Stimulated activated CD8-positive, alpha-beta memory T cell treated with anti-CD3 and anti-CD28 coated beads, Interleukin-12 subunit alpha, Interleukin-12 subunit beta, amount 100 ng/mL, for 4 hours (primary cell): ENCODE results near the gene INPP4B.
"Not testable (repeated sequence)": the region's sequence is repeated elsewhere in the genome, so short reads cannot be mapped to it uniquely, and the experiment has no call there.

Experiments
- DNase-seq: peaks from one replicate; pipeline ENCODE4 v3.0.0-alpha.2; 2020; ENCODE audit warnings: low read depth

INPP4B gene

GRCh38 chr4:142824368-142824767, 21.7 kb downstream of the INPP4B start:
- no peak for DNase-seq

- DNase-seq, result no peak
Measured at GRCh38 chr4:142823796-142824195, 22.3 kb downstream of the INPP4B start.

DNA sequence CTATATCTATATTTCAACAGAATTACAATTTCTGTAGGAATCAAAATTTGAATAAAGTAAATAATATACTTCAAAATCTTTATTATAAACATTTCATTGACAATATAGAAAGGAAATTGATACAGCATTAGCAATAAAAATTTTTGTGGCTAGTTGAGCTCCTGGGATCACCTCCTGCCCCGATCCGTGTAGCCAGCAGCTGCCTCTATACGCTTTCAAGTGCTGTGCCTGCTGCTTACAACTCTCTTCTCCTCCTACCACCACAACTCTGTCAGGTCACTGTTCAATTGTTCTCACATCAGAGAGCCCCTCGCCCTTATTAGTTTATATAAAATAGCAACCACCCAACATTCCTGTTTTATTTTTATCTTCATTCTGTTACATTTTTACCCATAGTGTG, 27.6 kb downstream of the INPP4B start:
- no peak for DNase-seq

DNA sequence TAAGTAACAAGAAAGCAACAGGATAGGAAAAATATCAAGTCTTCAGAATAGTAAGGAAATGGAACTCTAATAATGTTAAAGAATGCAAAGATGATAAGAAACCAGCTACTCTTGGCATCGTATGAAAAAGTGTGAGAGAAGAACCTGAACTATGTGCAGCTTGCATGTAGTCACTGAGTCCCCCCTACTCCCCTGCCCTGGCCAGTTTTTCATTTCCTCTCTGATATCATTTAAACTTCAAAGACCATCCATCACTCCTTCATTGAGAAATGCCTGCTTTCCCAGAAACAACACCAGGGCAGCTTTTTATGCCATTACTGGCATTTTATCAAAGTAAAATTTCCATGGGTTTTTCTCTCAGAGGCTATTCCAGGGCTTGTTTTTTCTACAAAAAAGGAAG, 28.1 kb downstream of the INPP4B start:
- no peak for DNase-seq

GRCh38 chr4:142817442-142817841, 28.7 kb downstream of the INPP4B start:
- no peak for DNase-seq

- no peak for DNase-seq
Measured at GRCh38 chr4:142815834-142816233, 30.3 kb downstream of the INPP4B start.

DNA sequence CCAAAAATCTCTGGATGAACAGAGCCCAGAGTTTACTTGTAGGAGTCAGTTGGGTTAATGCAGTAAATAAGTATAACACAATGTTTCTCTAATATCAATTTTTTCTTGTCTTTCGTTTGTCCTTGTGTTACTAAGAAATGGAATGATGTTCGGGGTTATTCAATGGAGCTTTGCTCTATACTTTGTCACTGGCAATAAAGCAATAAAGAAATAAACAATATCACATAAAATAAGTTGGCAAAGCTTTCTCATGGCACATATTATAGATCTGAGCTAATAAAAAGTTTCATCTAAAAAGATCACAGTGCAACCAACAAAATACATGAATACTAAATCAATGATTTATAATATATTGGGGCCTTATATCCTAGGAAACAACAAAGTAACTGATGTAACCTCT, 32.7 kb downstream of the INPP4B start:
- DNase-seq, result no peak

GRCh38 chr4:142812091-142812490, 34.0 kb downstream of the INPP4B start:
- DNase-seq, result no peak

- no peak for DNase-seq
Measured at GRCh38 chr4:142811034-142811433, 35.1 kb downstream of the INPP4B start.

GRCh38 chr4:142809559-142809958, 36.5 kb downstream of the INPP4B start:
- no peak for DNase-seq

DNA sequence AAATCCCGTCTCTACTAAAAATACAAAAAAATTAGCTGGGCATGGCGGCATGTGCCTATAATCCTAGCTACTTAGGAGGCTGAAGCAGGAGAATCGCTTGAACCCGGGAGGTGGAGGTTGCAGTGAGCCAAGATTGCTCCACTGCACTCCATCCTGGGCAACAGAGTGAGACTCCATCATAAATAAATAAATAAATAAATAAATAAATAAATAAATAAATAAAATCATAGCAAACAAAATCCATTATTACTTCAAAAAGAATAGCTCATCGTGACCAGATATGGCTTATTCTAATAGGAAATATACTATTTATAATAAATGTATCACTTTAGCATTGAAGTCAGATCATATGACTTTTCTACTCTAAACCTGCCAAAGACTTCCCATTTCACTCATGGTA, 42.2 kb downstream of the INPP4B start:
- not testable (repeated sequence) for DNase-seq

- DNase-seq, result no peak
Measured at GRCh38 chr4:142801966-142802365, 44.1 kb downstream of the INPP4B start.

DNA sequence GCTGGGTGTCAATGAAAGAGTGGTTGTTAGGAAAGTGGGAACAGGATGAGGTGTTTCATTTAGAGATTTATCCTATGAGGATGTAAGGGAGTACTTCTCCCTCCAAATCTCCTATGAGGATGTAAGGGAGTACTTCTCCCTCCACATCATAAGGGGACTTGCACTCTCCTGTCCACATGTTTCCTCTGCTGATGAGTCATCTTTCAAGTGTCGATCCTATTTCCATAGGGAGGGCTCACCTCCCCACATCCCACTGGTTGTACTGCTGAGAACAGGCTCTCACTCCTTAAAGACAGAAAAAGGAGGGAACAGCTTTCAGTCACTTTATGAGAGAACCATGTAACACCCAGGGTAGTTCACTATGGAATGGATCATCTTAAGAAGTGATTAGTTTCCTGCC, 65.0 kb downstream of the INPP4B start:
- DNase-seq, result no peak

- no peak for DNase-seq
Measured at GRCh38 chr4:142778900-142779299, 67.2 kb downstream of the INPP4B start.

GRCh38 chr4:142778430-142778829, 67.7 kb downstream of the INPP4B start:
- no peak for DNase-seq

DNA sequence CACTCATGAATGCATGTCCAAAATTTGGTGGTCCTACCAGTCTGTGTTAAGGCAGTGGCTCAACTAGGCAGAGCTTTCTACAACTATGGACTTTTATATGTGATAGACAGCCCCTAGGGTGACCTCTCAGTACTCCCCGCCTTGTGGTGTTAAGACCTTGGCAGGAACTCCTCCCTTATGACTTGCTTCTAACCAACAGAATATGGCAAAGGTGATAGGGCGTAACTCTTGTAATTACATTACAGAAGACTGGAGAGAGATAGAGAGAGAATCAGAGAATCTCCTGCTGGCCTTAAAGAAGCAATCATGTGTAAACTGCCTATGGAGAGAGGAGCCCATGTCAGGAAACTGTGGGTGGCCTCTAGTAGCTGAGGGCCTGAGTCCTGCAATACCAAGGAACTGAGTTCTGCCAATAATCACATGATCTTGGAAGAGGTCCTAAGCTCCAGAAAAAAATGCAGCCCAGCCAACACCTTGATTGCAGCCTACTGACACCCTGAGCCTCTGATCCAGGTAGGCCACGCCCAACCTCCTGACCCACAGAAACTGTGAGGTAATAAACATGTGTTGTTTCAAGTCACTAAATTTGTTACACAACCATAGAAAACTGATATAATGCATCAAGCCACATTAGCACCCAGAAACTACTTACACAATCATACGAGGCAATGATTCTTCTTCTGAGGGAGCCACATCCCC, 68.9 kb downstream of the INPP4B start:
- no peak for DNase-seq

GRCh38 chr4:142776026-142776425, 70.1 kb downstream of the INPP4B start:
- DNase-seq, result no peak

DNA sequence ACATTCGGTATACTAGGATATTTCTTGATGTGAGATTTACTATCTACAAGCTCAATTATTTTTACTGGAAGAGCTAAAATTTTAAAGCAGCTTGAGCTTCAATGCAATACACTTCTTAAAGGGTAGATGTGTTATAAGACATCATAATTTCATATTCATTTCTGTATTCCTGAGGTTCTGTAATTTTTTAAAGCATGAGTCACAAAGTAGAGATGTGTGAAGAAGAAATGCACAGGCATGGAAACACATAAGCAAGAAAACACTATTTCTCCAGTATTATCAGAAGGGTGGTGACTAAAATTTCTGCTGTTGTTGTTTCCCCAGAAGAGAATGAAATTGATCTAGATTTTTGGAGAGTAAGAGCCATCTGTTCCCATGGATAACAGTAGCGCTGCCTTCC, 72.6 kb downstream of the INPP4B start:
- DNase-seq, result no peak

- DNase-seq, result no peak
Measured at GRCh38 chr4:142762280-142762679, 83.8 kb downstream of the INPP4B start.

- DNase-seq, result no peak
Measured at GRCh38 chr4:142752202-142752786, 93.8 kb downstream of the INPP4B start.

- DNase-seq, result no peak
Measured at GRCh38 chr4:142743121-142743825, 102.8 kb downstream of the INPP4B start.

DNA sequence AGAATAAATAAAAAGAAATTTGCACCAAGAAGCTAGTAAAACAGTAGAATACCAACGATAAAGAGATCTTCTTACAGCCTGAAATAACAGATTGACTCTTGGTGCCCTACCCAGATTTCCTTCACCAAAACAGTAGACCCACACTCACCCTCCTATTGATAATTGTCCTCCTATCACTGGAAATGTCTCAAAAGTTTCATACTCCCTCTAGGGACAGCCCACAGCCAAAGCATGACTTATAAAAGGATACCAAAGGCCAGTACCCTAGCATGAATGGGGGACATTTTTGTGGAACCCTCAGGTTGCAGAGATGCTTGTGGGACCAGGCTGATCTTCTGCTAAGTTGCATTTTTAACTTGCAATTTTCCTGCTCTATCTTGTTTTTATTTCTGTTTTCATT, 104.1 kb downstream of the INPP4B start:
- DNase-seq, result no peak

- DNase-seq, result no peak
Measured at GRCh38 chr4:142728233-142728632, 117.9 kb downstream of the INPP4B start.

- no peak for DNase-seq
Measured at GRCh38 chr4:142727149-142727548, 119.0 kb downstream of the INPP4B start.
